ENCODE data around the gene CCL19. TPM values are rescaled to one million over a fixed set of nuclear protein-coding genes. Genes with fewer than 3 reads are reported as not detected.

Gene CCL19
- total RNA-seq, 1 donor from 2014 or later: not detected

- DNase-seq (ENCODE audit: low read depth in 2 of 2): no peak
Measured at GRCh38 chr9:34694811-34695210, 3.7 kb upstream of the CCL19 start.

GRCh38 chr9:34693560-34693959, 2.5 kb upstream of the CCL19 start:
- no peak for DNase-seq (ENCODE audit: low read depth in 2 of 2)

GRCh38 chr9:34691936-34692315, 850 bp upstream of the CCL19 start:
- no peak for DNase-seq (ENCODE audit: low read depth in 2 of 2)

- DNase-seq (ENCODE audit: low read depth in 2 of 2): no peak
Measured at GRCh38 chr9:34689512-34689911, 1.6 kb downstream of the CCL19 start.

GRCh38 chr9:34689116-34689470, 2.0 kb downstream of the CCL19 start:
- DNase-seq (ENCODE audit: low read depth in 2 of 2): no peak

- no peak for DNase-seq (ENCODE audit: low read depth in 2 of 2)
Measured at GRCh38 chr9:34688329-34689115, 2.6 kb downstream of the CCL19 start.

GRCh38 chr9:34687276-34688030, 3.6 kb downstream of the CCL19 start:
- no peak for DNase-seq (ENCODE audit: low read depth in 2 of 2)

- no peak for DNase-seq (ENCODE audit: low read depth in 2 of 2)
Measured at GRCh38 chr9:34686732-34687131, 4.3 kb downstream of the CCL19 start.

- DNase-seq (ENCODE audit: low read depth in 2 of 2): no peak
Measured at GRCh38 chr9:34686231-34686630, 4.8 kb downstream of the CCL19 start.

- no peak for DNase-seq (ENCODE audit: low read depth in 2 of 2)
Measured at GRCh38 chr9:34685591-34685990, 5.5 kb downstream of the CCL19 start.

GRCh38 chr9:34684816-34685215, 6.3 kb downstream of the CCL19 start:
- DNase-seq (ENCODE audit: low read depth in 2 of 2): no peak

- no peak for DNase-seq (ENCODE audit: low read depth in 2 of 2)
Measured at GRCh38 chr9:34684145-34684544, 6.9 kb downstream of the CCL19 start.

GRCh38 chr9:34675869-34676268, 15.2 kb downstream of the CCL19 start:
- DNase-seq (ENCODE audit: low read depth in 2 of 2): no peak

GRCh38 chr9:34675048-34675714, 15.9 kb downstream of the CCL19 start:
- peak; percentile 80 to 87 for DNase-seq (ENCODE audit: low read depth in 2 of 2)

GRCh38 chr9:34674440-34674839, 16.6 kb downstream of the CCL19 start:
- no peak for DNase-seq (ENCODE audit: low read depth in 2 of 2)

GRCh38 chr9:34671307-34671706, 19.8 kb downstream of the CCL19 start:
- no peak for DNase-seq (ENCODE audit: low read depth in 2 of 2)

- no peak for DNase-seq (ENCODE audit: low read depth in 2 of 2)
Measured at GRCh38 chr9:34669809-34670562, 21.1 kb downstream of the CCL19 start.

- DNase-seq (ENCODE audit: low read depth in 2 of 2): peak; percentile 85 to 91
Measured at GRCh38 chr9:34665381-34666250, 25.5 kb downstream of the CCL19 start.

- DNase-seq (ENCODE audit: low read depth in 2 of 2): no peak
Measured at GRCh38 chr9:34665067-34665380, 26.1 kb downstream of the CCL19 start.

GRCh38 chr9:34664281-34665066, 26.6 kb downstream of the CCL19 start:
- DNase-seq (ENCODE audit: low read depth in 2 of 2): peak; percentile 56 to 79

All from lung microvascular endothelial cell (primary cell).